Measurements from ENCODE around the gene LRSAM1.

DNA sequence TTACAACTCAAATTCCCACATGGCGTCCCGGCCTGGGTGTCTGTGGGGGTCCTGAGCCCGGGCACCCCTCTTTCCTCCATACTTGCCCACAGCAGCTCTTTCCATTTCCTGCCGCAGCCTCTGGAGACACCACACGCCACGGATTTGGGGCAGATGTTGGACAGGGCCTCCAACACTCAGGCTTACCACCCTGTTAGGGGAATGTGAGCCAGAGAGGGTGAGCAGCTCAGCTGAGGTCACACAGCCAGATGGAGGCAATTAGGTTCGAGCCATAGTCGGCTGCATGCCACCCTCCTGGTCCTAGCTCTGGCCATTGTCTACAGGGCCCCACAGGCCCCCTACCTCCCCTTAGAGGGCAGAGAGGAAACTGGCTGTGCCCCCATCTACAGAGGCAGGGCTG is 85.2 kb downstream of the LRSAM1 start:
- TF ChIP-seq, protein P1, sequence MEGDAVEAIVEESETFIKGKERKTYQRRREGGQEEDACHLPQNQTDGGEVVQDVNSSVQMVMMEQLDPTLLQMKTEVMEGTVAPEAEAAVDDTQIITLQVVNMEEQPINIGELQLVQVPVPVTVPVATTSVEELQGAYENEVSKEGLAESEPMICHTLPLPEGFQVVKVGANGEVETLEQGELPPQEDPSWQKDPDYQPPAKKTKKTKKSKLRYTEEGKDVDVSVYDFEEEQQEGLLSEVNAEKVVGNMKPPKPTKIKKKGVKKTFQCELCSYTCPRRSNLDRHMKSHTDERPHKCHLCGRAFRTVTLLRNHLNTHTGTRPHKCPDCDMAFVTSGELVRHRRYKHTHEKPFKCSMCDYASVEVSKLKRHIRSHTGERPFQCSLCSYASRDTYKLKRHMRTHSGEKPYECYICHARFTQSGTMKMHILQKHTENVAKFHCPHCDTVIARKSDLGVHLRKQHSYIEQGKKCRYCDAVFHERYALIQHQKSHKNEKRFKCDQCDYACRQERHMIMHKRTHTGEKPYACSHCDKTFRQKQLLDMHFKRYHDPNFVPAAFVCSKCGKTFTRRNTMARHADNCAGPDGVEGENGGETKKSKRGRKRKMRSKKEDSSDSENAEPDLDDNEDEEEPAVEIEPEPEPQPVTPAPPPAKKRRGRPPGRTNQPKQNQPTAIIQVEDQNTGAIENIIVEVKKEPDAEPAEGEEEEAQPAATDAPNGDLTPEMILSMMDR (optimal IDR thresholded peaks at IDR 0.05 in 1 of 3, IDR thresholded peaks at IDR 0.05 in 1 of 3, conservative IDR thresholded peaks at IDR 0.05 in 1 of 3; ENCODE audit: extremely low read depth in 1 of 3, insufficient read depth in 2 of 3, low read length in 3 of 3) = no peak
- TF ChIP-seq EZH2 (IDR thresholded peaks at IDR 0.05; ENCODE audit: low read length) = no peak
